Activated T-helper 2 cell treated with anti-CD3 and anti-CD28 coated beads, Interferon-gamma antibody, Interleukin-2, Interleukin-4, amounts not matched to agents 10 μg/mL and 5 μg/mL and 100 μg/mL, durations not matched to agents 14 hours and 24 hours and 36 hours (primary cell): ENCODE data around the gene TACR2. TPM values are rescaled to one million over a fixed set of nuclear protein-coding genes. Genes with fewer than 3 reads are reported as not detected.

Experiments
- DNase-seq: peaks from one replicate; pipeline ENCODE4 v3.0.0; 2021; ENCODE audit warnings: low spot score
- H3K27ac Mint-ChIP-seq: one replicate; pipeline ENCODE4 v1.8.0; 2021; ENCODE audit warnings: mixed read lengths
- H3K27me3 Mint-ChIP-seq: one replicate; pipeline ENCODE4 v1.8.0; 2021; ENCODE audit warnings: low read depth, mixed read lengths
- H3K36me3 Mint-ChIP-seq: one replicate; pipeline ENCODE4 v1.8.0; 2021; ENCODE audit warnings: low read depth, mixed read lengths
- H3K4me1 Mint-ChIP-seq: one replicate; pipeline ENCODE4 v1.8.0; 2021; ENCODE audit warnings: low read depth, mixed read lengths
- H3K4me3 Mint-ChIP-seq: one replicate; pipeline ENCODE4 v1.8.0; 2021; ENCODE audit warnings: low read depth, mild to moderate bottlenecking, moderate library complexity, mixed read lengths
- H3K9me3 Mint-ChIP-seq: one replicate; pipeline ENCODE4 v1.8.0; 2021; ENCODE audit warnings: mixed read lengths
- intact Hi-C: fragments of 100-400 bp; cut with micrococcal nuclease; formaldehyde crosslinking; loops from one replicate; pipeline ENCODE4 v1.15.1; 2023
- total RNA-seq: library from RNA; stranded (reverse); gene quantifications from 2 replicates; pipeline ENCODE4 v1.2.3, GENCODE V29; 2022

Gene TACR2
- total RNA-seq, 1 donor from 2014 or later = not detected

- H3K27ac Mint-ChIP-seq = no peak overlapping the region
- H3K36me3 Mint-ChIP-seq = peaks cover 83% of the 10 kb centered on the region
- no peaks in the 10 kb centered on the region for H3K4me1 Mint-ChIP-seq
- intact Hi-C loops = no loop called here
- H3K4me3 Mint-ChIP-seq = no peak overlapping the region
- no peaks in the 10 kb centered on the region for H3K27me3 Mint-ChIP-seq
- no peaks in the 10 kb centered on the region for H3K9me3 Mint-ChIP-seq
- no peak for DNase-seq
Measured at GRCh38 chr10:69382382-69383117, 34.2 kb downstream of the TACR2 start.

- H3K4me3 Mint-ChIP-seq = no peak overlapping the region
- no peaks in the 10 kb centered on the region for H3K9me3 Mint-ChIP-seq
- H3K27me3 Mint-ChIP-seq = no peaks in the 10 kb centered on the region
- intact Hi-C loops = no loop called here
- H3K36me3 Mint-ChIP-seq = peaks cover 79% of the 10 kb centered on the region
- DNase-seq = no peak
- H3K27ac Mint-ChIP-seq = peak overlapping the region; percentile 17
- H3K4me1 Mint-ChIP-seq = peaks cover 1% of the 10 kb centered on the region
Measured at GRCh38 chr10:69379800-69380199, 36.9 kb downstream of the TACR2 start.

GRCh38 chr10:69377933-69378332 is 38.8 kb downstream of the TACR2 start:
- Mint-ChIP-seq H3K36me3 (peaks cover 72% of the 10 kb centered on the region), H3K4me3 (no peak overlapping the region), H3K4me1 (peaks cover 1% of the 10 kb centered on the region), H3K27me3 (no peaks in the 10 kb centered on the region), H3K27ac (no peak overlapping the region), H3K9me3 (no peaks in the 10 kb centered on the region)
- intact Hi-C loops = no loop called here
- DNase-seq = no peak

DNA sequence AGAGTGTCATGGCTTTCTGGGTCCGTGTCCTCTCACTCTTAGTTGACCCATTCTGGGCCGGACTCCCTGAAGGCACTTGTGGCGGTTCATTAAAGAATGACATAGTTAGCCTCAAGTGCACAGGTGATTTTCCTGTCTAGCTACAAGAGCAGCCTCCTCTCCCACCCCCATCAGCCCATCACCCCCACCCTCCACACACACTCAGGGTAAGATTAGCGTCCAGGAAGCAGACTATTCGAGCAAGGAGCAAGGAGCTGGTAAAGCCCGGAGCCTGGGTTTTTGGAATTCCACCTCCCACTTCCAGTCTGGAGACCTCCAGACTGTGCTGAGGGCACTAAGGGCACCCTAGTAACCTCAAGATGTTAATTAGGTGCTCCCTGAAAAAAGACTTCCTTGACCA is 39.5 kb downstream of the TACR2 start:
- H3K27ac Mint-ChIP-seq = no peak overlapping the region
- intact Hi-C loops = no loop called here
- peaks cover 1% of the 10 kb centered on the region for H3K4me1 Mint-ChIP-seq

DNA sequence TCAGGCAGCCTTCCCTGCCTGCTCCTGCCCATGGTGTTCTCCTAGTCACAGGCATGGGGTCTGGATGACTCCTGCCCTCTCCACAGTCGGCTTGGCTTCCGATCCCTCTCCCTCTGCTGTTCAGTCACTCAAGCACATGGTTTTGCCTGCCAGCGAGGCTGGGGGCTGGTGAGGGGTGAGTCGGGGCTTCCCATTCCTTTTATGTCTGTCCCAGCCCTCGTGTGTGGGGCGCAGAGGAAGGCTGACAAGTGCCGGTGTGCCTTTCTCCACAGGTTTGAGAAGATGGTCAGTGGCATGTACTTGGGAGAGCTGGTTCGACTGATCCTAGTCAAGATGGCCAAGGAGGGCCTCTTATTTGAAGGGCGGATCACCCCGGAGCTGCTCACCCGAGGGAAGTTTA is 40.1 kb downstream of the TACR2 start:
- intact Hi-C loops = no loop called here
- H3K36me3 Mint-ChIP-seq = peaks cover 67% of the 10 kb centered on the region
- peaks cover 1% of the 10 kb centered on the region for H3K4me1 Mint-ChIP-seq
- no peaks in the 10 kb centered on the region for H3K9me3 Mint-ChIP-seq
- no peak overlapping the region for H3K4me3 Mint-ChIP-seq
- H3K27ac Mint-ChIP-seq = no peak overlapping the region
- H3K27me3 Mint-ChIP-seq = no peaks in the 10 kb centered on the region
- no peak for DNase-seq

More for the DNA sequence above, 39.5 kb downstream of the TACR2 start:
- no peak for DNase-seq
- Mint-ChIP-seq H3K36me3 (peaks cover 68% of the 10 kb centered on the region), H3K9me3 (no peaks in the 10 kb centered on the region), H3K27me3 (no peaks in the 10 kb centered on the region), H3K4me3 (no peak overlapping the region)

DNA sequence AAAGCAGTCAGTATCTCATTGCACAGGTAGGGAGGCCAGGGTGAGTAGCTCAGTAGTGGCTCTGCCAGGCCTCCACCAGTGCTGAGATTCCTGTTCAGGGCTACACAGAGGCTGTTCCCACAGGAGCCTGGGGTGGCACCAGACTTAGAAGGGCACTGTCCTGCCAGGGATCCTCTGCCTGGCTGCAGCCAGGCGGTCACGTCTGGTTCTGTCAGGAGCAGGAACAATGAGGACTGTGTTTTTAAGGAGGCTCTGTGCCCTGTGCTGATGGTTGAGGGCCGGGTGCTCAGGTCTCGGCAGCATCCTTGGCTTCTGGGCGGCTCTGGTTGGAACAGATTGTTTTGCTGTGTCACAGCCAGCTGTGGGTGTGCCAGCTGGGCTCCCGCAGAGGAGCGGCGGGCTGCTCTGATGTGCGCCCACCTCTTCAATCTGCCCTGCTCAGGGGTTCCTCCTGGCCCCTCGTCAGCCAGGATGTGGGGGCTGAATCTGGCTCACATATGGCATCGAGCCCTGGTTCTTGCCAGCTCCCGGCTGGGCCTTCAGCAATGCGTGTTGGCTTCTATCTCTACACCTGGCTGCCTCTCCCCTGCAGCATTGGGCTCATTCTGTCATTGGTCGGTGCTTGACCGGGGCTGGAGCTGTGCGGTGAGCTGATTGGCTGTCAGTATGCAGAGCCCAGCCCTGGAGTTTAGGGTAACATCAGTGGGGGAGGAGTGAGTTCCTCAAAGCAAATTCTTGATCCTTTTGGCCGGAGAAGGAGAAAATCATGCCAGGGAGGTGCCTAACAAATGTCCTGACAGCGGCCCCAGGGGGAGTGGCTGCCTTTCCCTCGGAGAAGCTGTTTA is 41.2 kb downstream of the TACR2 start:
- Mint-ChIP-seq H3K4me3 (no peak overlapping the region), H3K36me3 (peaks cover 72% of the 10 kb centered on the region), H3K9me3 (no peaks in the 10 kb centered on the region), H3K27ac (no peak overlapping the region), H3K27me3 (no peaks in the 10 kb centered on the region), H3K4me1 (peaks cover 1% of the 10 kb centered on the region)
- no peak for DNase-seq
- intact Hi-C loops = no loop called here

GRCh38 chr10:69374931-69375306 is 41.8 kb downstream of the TACR2 start:
- Mint-ChIP-seq H3K4me3 (no peak overlapping the region), H3K9me3 (no peaks in the 10 kb centered on the region), H3K36me3 (peaks cover 72% of the 10 kb centered on the region), H3K27me3 (no peaks in the 10 kb centered on the region), H3K27ac (no peak overlapping the region), H3K4me1 (peaks cover 1% of the 10 kb centered on the region)
- DNase-seq = no peak
- intact Hi-C loops = no loop called here

GRCh38 chr10:69374242-69374641 is 42.5 kb downstream of the TACR2 start:
- no peak for DNase-seq

DNA sequence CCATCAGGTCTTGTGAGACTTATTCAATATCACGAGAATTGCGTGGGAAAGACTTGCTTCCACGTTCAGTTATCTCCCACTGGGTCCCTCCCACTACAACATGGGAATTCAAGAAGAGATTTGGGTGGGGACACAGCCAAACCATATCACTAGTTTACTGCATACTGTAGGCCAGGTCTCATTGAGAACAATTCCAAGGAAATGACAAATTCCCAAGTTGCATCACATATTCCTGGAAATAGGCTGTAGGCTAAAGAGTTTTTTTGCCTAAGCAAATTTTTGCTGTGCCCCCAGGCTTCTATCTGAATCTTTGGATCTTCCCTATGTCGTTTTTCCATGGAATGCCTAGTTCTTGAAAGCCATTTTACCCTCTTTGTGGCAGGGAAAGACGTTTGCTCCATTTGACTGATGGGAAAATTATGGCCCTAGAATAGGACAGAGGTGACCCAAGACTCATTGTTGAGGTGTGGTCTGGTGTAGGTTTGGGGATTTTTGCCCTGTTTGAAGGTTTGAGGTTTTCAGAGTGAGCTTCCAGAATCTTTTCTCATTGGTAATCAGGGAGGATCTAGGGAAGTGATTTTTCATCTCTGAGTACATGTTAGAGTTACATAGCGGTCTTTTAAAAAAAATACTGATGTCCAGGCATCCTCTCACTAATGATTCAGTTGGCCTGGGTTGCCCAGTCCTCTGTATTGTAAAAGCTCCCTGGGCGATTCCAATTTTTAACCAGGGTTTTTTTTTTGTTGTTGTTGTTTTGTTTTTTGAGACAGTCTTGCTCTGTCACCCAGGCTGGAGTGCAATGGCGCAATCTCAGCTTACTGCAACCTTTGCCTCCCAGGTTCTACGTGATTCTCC is 44.4 kb downstream of the TACR2 start:
- no peak overlapping the region for H3K27ac Mint-ChIP-seq
- no peak for DNase-seq
- intact Hi-C loops = no loop called here
- H3K27me3 Mint-ChIP-seq = no peaks in the 10 kb centered on the region
- no peak overlapping the region for H3K4me3 Mint-ChIP-seq
- H3K36me3 Mint-ChIP-seq = peaks cover 62% of the 10 kb centered on the region
- H3K9me3 Mint-ChIP-seq = no peaks in the 10 kb centered on the region
- H3K4me1 Mint-ChIP-seq = peaks cover 3% of the 10 kb centered on the region

More at GRCh38 chr10:69374242-69374641, 42.5 kb downstream of the TACR2 start:
- H3K27ac Mint-ChIP-seq = no peak overlapping the region
- peaks cover 3% of the 10 kb centered on the region for H3K4me1 Mint-ChIP-seq
- no peaks in the 10 kb centered on the region for H3K27me3 Mint-ChIP-seq
- intact Hi-C loops = no loop called here
- no peaks in the 10 kb centered on the region for H3K9me3 Mint-ChIP-seq
- no peak overlapping the region for H3K4me3 Mint-ChIP-seq
- H3K36me3 Mint-ChIP-seq = peaks cover 72% of the 10 kb centered on the region

GRCh38 chr10:69367469-69367868 is 49.2 kb downstream of the TACR2 start:
- H3K36me3 Mint-ChIP-seq = peaks cover 76% of the 10 kb centered on the region
- no peak overlapping the region for H3K27ac Mint-ChIP-seq
- H3K4me1 Mint-ChIP-seq = peaks cover 15% of the 10 kb centered on the region
- no peak for DNase-seq
- H3K4me3 Mint-ChIP-seq = no peak overlapping the region
- no peaks in the 10 kb centered on the region for H3K27me3 Mint-ChIP-seq
- no peaks in the 10 kb centered on the region for H3K9me3 Mint-ChIP-seq
- intact Hi-C loops = no loop called here

DNA sequence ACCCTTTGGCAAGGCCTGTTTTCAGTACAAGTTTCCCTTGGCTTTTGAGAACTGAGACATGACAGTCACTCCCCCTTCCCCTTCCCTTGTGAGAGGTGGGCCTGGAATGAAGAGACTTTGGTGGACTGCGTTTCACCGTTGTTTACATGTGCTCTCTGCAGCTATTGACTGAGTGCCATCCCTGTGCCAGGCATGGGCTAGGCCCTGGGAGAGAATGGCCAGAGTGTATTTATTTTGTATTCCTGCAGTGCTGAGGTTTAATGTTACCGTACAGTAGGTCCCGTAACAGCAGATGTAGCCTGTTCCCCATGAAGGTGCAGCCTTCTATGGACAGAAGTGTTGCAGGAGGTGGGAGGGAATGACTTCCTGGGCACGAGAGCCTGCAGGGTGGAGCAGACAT is 50.0 kb downstream of the TACR2 start:
- no peak overlapping the region for H3K27ac Mint-ChIP-seq
- H3K9me3 Mint-ChIP-seq = no peaks in the 10 kb centered on the region
- H3K27me3 Mint-ChIP-seq = no peaks in the 10 kb centered on the region
- H3K36me3 Mint-ChIP-seq = peaks cover 73% of the 10 kb centered on the region
- intact Hi-C loops = no loop called here
- DNase-seq = no peak
- H3K4me3 Mint-ChIP-seq = no peak overlapping the region
- H3K4me1 Mint-ChIP-seq = peaks cover 18% of the 10 kb centered on the region

DNA sequence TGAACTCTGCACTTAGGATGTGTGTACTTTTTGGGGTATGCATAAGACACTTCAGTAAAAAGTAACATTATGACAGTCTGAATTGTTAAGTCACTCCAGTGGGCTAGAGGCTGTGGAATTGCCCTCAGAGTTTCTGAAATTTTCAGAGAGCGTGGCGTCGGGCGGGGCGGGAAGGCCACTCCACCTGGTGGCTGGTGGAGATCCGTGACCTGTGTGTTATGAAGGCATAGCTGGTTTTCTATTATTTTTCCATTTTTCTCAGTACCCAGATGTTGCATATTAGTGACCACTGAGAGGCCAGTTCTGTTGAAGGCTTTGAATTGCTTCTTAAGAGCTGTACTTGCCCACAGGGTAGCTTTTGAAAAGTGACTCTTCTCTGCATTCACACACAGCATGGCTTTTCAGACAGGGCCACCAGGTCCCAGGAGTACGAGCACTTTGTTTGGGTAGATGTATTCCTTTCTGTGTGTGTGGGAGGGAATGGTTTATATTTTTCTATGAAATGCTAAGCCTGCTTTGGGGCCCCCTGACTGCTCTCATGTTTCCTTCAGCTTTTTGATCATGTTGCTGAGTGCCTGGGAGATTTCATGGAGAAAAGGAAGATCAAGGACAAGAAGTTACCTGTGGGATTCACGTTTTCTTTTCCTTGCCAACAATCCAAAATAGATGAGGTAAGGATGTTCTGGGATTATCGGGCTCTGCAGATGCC is 52.3 kb downstream of the TACR2 start:
- Mint-ChIP-seq H3K27ac (no peak overlapping the region), H3K36me3 (peaks cover 70% of the 10 kb centered on the region), H3K4me3 (no peak overlapping the region), H3K9me3 (no peaks in the 10 kb centered on the region), H3K27me3 (no peaks in the 10 kb centered on the region), H3K4me1 (peaks cover 32% of the 10 kb centered on the region)
- DNase-seq = no peak
- intact Hi-C loops = no loop called here
